Measurements from ENCODE around the gene KIF26A. TPM values are rescaled to one million over a fixed set of nuclear protein-coding genes. Genes with fewer than 3 reads are reported as not detected.

KIF26A gene
- total RNA-seq = 1 to 10 TPM; 1.4 to 4.6 (median 2.2) TPM

DNA sequence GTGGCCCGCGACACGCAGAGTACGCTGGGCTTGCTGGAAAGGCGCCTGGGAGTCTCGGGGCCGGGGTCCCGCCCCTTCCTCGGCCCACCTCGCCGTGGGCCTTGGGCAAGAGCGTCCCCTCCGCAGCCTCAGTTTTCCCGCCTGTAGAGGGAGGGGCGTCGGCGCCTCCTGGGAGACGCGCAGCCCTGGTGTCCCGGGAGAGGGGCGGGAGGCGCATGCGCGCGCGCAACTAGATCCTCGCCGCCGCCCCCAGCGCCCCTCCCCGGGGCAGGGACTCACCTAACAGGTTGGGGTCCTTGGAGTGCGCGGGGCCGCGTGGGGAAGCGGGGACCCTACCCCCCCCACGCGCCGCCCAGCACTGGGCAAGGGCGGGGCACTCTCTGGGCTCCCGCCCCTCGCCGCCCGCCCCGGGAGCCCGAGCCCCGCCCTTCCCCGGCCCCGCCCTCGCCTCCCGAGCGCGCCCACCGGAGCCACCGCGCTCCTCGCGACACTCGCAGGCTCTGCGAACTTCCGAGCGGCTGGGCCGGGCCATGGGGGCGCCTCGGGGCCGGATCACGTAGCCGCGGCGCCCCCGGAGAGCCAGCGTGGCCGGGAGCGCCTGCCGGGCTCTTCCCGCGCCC is at the start of gene KIF26A:
KIF26A (plus strand) TSS at position 490 of the 620 bp plus-strand sequence. CDS start 136 bp downstream, outside the sequence.
- Histone ChIP-seq H3K4me1 (peaks cover 10 to 15% of the 10 kb centered on the region in 2 donors), H3K4me3 (peak within 1 kb of the TSS; percentile 40 to 83 (median 59)), H3K27ac (peak within 1 kb of the TSS in 1 of 2 donors; percentile 43), H3K27me3 (peaks cover 0 to 64% of the 10 kb centered on the region in 2 donors), H3K36me3 (no peaks in the 10 kb centered on the region), H3K9me3 (no peaks in the 10 kb centered on the region)
- DNase-seq (ENCODE audit: low spot score in 2 of 2) = no peak
- intact Hi-C loops (cut with DNase I; ENCODE audit: low total_unique reads) = loop anchor here (10.0 kb wide), 1 partner anchor 427 kb away; no protein-coding TSS in a partner anchor
- TF ChIP-seq POLR2AphosphoS5 (IDR thresholded peaks at IDR 0.05) = no peak
- TF ChIP-seq, protein P1, sequence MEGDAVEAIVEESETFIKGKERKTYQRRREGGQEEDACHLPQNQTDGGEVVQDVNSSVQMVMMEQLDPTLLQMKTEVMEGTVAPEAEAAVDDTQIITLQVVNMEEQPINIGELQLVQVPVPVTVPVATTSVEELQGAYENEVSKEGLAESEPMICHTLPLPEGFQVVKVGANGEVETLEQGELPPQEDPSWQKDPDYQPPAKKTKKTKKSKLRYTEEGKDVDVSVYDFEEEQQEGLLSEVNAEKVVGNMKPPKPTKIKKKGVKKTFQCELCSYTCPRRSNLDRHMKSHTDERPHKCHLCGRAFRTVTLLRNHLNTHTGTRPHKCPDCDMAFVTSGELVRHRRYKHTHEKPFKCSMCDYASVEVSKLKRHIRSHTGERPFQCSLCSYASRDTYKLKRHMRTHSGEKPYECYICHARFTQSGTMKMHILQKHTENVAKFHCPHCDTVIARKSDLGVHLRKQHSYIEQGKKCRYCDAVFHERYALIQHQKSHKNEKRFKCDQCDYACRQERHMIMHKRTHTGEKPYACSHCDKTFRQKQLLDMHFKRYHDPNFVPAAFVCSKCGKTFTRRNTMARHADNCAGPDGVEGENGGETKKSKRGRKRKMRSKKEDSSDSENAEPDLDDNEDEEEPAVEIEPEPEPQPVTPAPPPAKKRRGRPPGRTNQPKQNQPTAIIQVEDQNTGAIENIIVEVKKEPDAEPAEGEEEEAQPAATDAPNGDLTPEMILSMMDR (IDR thresholded peaks at IDR 0.05) = no peak
- no peak for TF ChIP-seq POLR2A (IDR thresholded peaks at IDR 0.05)

DNA sequence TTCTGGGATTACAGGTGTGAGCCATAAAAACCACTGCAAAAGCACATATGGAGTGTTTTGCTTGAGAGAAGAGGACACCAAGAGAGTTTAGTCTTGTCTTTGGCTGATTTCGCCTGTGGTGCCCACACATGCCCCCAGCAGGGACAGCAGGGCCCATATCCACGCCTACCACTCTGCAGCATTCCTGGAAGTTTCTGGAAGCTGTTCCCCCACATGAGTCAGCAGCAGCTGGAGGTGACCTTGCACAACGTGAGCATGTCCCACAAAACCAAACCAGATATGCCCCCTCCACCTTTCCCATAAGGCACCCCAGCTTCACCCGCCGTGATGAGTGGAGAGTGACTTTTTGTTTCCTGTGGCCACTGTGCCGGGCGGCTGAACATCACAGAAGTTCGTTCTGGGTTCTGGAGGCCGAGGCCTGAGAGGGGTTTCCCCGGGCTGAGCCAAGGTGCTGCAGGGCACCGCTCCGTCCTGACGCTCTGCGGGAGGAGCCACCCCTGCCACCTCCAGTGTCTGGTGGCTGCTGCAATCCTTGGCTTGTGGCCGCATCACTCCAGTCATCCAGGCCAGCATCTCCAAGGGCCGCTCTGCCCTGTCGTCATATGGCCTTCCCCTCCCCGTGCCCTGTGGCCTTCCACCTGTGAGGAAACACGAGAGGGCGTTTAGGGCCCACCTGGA is 48.2 kb upstream of the KIF26A start:
- Histone ChIP-seq H3K36me3 (no peaks in the 10 kb centered on the region), H3K9me3 (no peaks in the 10 kb centered on the region), H3K27me3 (peaks cover 2 to 54% of the 10 kb centered on the region in 2 donors), H3K27ac (no peak overlapping the region), H3K4me3 (no peak overlapping the region), H3K4me1 (no peaks in the 10 kb centered on the region)
- no peak for TF ChIP-seq POLR2A (IDR thresholded peaks at IDR 0.05)
- peak in 1 of 2 donors; percentile 49 for DNase-seq (ENCODE audit: low spot score in 2 of 2)
- intact Hi-C loops (cut with DNase I; ENCODE audit: low total_unique reads) = loop anchor here (10.0 kb wide), 1 partner anchor 475 kb away; no protein-coding TSS in a partner anchor

DNA sequence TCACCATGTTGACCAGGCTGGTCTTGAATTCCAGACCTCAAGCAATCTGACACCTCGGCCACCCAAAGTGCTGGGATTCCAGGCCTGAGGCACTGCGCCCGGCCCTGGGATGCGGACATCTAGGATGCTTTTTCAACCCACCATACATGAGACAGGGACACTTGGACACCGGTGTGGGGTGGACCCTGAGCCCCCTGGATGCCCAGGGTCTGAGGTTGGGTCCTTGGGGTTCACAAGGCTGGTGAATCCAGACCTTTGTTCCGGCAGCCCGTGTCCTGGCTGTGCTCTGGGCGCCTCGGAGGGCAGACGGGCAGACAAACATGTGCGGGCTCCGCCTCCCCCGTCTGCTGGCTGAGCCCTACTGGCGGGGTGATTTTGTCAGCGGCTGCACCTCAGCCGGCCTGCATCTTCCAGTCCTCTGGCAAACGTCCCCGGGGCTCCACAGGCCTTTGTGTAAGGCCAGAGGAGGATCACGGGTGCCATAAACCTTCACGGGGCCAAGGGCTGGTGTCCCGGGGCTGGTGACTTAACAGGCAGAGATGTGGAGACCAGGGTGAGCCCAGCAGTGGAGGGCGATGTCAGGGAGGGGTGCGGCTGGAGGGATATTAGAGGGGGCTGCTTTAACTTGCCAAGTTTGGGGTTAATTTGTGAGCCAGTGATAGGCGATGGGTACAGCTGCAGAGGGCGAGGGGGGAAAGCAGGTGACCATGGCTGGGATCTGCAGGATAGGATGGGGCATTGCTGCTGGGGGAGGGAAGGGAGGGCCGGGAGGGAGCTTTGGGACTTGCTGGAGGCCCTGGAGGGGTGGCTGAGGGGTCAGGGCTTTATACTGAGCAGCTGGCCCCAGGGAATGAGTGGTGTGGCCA is 47.1 kb upstream of the KIF26A start:
- no peak overlapping the region for H3K27ac ChIP-seq
- no peaks in the 10 kb centered on the region for H3K36me3 ChIP-seq
- H3K4me1 ChIP-seq = no peaks in the 10 kb centered on the region
- no peak for TF ChIP-seq POLR2AphosphoS5 (IDR thresholded peaks at IDR 0.05)
- TF ChIP-seq, protein P1 (IDR thresholded peaks at IDR 0.05) = no peak
- TF ChIP-seq POLR2A (IDR thresholded peaks at IDR 0.05) = no peak
- no peak overlapping the region for H3K4me3 ChIP-seq
- no peaks in the 10 kb centered on the region for H3K9me3 ChIP-seq
- no peak for DNase-seq (ENCODE audit: low spot score in 2 of 2)
- peaks cover 0 to 56% of the 10 kb centered on the region in 2 donors for H3K27me3 ChIP-seq
- intact Hi-C loops (cut with DNase I; ENCODE audit: low total_unique reads) = loop anchor here (10.0 kb wide), 1 partner anchor 474 kb away; no protein-coding TSS in a partner anchor

DNA sequence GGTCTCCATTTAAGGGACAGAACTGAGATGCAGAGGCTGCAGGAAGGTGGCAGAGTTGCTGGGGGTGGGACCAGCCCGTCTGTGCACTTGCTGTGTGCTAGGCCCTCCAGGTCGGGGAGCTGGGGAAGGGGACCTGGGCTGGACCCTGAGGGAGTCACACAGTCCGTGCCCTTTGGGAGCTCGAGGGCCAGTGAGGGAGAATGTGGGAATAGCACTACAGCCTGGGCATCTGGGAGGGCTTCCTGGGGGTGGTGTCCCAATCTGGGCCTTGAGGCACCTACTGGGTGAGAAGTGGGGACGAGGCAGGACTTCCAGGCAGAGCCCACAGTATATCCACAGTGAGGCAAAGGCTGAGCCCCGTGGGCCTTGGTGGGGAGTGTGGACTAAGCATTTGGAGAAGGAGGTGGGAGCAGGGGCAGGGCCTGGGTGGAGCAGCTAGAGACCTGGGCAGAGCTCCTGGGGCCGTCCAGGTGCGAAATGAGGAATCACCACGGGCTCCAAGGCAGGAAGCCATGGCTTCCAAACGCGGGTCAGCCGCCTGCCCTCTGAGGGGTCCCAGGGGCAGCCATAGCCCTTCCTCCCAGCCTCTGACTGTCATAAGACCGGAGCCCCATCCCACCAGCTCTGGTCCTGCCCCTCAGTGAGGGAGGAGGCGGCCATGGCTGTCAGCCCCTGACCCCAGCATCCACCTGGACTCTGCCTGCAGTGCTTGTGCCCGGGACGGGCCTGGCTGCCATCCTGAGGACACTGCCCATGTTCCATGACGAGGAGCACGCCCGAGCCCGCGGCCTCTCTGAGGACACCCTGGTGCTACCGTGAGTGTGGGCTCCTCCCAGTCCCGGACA is 46.2 kb upstream of the KIF26A start:
- H3K9me3 ChIP-seq = no peaks in the 10 kb centered on the region
- intact Hi-C loops (cut with DNase I; ENCODE audit: low total_unique reads) = loop anchor here (10.0 kb wide), 1 partner anchor 473 kb away; no protein-coding TSS in a partner anchor
- TF ChIP-seq, protein P1 (IDR thresholded peaks at IDR 0.05) = no peak
- TF ChIP-seq POLR2A (IDR thresholded peaks at IDR 0.05) (no peak), POLR2AphosphoS5 (IDR thresholded peaks at IDR 0.05) (no peak)
- DNase-seq (ENCODE audit: low spot score in 2 of 2) = no peak
- H3K36me3 ChIP-seq = no peaks in the 10 kb centered on the region
- H3K4me3 ChIP-seq = no peak overlapping the region
- H3K27me3 ChIP-seq = peaks cover 0 to 49% of the 10 kb centered on the region in 2 donors
- no peak overlapping the region for H3K27ac ChIP-seq
- no peaks in the 10 kb centered on the region for H3K4me1 ChIP-seq

Measured in breast epithelium (tissue), 4 donors.